GM21723 (cell line): ENCODE data around the gene TPTE.
"Not testable (repeated sequence)": the region's sequence is repeated elsewhere in the genome, so short reads cannot be mapped to it uniquely, and the experiment has no call there.

Experiments
- ATAC-seq: cut with Tn5 transposase; IDR thresholded peaks from one replicate; pipeline ENCODE4 v1.9.1; 2021; ENCODE audit warnings: mild to moderate bottlenecking, moderate library complexity; ENCODE audit not compliant: unreplicated experiment

TPTE gene

DNA sequence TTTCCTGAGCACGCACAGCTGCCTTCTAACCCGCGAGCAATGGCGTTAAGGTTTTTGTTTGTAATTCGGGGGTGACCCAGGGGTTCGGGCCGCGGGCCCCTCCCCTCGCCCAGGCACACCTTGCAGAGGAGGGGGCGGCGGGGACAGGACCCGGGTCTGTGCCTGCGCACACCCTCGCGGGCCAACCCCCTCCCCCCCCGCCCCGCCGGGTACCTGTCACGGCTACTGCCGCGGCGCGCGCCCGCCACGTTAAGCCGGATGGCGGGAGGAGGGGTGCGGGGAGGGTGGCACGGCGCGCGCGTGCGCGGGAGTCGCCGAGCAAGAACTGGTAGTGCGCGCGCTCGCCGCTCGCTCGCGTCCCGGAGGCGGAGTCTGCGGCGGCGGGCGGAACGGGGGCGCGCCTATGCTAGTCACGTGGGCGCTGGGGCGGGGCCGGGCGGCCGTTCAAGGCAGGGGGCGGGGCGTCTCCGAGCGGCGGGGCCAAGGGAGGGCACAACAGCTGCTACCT lies at the start of gene TPTE:
TPTE (plus strand) TSS at position 493 of the 508 bp plus-strand sequence. CDS start 17,141 bp downstream, outside the sequence.
- no peak for ATAC-seq

DNA sequence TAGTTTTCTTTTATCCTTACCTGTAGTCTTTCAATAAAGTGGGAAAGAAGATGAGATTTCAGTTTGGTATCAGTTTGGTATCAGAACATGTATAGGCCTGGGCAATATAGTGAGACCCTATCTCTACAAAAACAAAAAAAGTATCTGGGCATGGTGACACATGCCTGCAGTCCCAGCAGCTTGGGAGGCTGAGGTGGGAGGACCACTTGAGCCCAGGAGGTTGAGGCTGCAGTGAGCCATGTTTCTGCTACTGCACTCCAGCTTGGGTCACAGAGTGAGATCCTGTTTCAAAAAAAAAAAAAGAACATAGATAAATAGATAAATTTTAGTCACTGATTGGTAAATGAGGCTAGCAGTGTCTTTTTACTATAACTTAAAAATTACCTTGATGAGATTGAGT lies 49.4 kb upstream of the TPTE start:
- not testable (repeated sequence) for ATAC-seq

DNA sequence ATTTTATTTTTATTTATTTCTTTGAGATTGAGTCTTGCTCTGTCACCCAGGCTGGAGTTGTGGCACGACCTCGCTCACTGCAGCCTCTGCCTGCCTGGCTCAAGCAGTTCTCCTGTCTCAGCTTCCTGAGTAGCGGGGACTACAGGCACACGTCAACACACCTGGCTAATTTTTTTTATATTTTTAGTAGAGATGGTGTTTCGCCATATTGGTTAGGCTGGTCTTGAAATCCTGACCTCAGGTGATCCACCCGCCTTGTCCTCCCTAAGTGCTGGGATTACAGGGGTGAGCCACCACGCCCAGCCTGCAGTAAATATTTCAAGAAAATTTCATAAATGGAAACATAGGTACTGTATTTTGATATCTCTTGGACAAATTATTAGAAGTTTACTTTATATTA lies 43.6 kb upstream of the TPTE start:
- not testable (repeated sequence) for ATAC-seq

DNA sequence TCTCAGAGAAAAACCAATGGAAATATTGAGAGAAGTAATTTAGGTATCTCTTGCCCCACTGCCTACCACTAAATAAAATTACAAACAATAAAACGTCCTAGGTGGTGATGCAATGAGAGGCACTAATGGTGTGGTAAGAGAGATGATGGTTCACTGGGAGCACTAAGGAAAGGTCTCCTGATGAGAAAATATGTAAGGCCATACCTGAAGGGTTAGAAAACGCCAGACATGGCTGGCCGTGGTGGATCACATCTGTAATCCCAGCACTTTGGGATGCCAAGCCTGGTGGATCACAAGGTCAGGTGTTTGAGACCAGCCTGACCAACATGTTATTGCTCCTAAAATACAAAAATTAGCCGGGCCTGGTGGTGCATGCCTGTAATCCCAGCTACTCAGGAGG lies 41.5 kb upstream of the TPTE start:
- not testable (repeated sequence) for ATAC-seq

DNA sequence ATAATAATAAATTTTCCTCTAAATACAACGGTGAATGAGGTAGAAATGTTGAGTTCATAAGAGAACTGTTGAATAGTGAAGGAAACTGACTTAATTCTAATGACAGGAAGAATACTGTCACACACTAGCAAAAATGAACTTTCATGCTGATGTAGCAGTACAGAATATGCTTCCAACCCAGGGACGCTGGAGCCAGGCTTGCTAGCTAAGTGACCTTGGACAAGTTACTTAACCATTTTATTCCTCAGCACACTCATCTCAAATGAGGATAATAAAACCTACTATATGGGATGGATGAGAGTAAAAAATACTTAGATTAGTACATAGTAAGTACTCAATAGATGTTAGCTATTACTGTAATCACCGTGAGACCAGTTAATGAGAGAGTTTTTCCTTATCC lies 36.5 kb upstream of the TPTE start:
- not testable (repeated sequence) for ATAC-seq

DNA sequence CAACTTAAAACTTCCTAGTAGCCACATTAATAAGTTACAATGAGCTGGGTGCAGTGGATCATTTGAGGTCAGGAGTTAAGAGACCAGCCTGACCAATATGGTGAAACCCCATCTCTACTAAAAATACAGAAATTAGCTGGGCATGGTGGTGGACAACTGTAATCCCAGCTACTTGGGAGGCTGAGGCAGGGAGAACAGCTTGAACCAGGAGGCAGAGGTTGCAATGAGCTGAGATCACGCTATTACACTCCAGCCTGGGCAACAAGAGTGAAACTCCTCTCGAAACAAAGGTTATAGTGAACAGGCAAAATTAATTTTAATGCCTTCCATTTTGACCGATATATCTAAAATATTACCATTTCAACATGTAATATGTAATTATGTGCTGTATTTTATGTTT lies 30.9 kb upstream of the TPTE start:
- ATAC-seq, result not testable (repeated sequence)

DNA sequence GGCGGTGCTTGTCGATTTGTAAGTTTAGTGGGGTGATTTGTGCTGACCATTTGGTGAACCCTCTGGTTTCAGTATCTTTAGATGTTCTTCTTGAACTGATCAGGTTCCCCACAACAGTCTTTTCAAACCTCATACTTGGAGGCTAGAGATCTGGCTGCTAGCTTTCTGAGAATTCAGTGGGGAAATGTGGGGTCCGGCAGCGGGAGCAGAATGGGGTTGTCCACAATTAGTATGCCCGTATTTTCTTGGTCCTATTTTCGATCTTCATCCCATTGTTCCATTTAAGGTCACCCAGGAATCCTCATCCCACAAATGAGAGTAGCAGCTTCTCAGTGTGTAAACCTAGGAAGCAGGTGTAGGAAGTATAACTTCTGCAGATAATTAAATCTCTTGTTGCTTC lies 10.3 kb upstream of the TPTE start:
- no peak for ATAC-seq

DNA sequence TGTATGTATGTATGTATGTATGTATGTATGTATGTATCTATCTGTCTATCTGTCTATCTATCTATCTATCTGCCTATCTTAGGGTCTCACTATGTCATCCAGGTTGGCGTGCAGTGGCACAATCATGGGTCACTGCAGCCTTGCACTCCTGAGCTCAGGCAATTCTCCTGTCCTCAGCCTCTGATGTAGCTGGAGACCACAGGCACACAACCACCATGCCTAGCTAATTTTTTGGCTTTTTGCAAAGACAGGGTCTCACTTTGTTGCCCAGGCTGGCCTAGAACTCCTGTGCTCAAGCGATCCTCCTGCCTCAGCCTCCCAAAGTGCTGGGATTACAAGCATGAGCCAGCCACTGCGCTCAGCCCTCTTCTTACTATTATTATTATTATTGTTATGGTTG lies 4.5 kb upstream of the TPTE start:
- ATAC-seq, result not testable (repeated sequence)

DNA sequence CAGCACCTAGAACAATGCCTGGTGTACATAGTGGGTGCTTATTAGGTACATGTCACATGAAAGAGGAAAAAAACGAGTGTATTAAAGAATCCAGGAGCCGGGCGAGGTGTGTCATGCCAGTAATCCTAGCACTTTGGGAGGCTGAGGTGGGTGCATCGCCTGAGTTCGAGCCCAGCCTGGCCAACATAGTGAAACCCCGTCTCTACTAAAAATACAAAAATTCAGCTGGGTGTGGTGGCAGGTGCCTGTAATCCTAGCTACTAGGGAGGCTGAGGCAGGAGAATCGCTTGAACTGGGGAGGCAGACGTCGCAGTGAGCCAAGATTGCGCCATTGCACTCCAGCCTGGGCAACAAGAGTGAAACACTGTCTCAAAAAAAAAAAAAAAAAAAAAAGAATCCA lies 3.5 kb upstream of the TPTE start:
- ATAC-seq, result not testable (repeated sequence)

DNA sequence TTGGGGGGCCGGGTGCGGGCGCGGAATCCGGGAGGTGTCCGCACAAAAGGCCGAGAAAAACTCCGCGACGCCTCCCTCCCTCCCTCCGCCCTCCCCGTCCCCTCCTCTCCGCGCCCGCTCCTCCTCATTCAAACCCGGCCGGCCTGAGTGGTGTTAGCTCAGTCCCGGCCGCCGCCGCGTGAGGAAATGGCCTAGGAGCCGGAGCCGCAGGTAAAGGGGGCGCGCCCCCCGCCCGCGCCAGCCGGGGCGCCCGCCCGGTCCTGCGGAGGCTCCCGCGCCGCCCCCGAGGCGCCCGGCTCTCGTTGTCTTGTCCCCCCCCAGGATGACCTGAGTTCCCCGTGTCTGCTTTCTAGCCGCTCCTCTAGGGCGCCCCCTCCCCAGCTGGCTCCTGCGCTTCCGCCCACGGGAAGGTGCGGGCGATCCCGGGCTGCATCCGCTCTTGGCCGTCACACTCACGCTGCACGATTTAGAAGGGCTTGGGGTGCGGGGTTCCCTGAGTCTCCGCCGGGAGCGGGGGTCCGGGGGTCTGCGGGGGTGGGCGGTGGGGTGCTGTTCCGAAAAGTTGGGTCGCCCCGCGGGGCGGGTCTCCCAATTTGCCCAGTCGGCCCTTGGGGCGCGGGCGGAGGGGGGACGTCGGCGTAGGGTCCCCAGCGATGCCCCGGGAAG lies 585 bp downstream of the TPTE start:
- not testable (repeated sequence) for ATAC-seq

DNA sequence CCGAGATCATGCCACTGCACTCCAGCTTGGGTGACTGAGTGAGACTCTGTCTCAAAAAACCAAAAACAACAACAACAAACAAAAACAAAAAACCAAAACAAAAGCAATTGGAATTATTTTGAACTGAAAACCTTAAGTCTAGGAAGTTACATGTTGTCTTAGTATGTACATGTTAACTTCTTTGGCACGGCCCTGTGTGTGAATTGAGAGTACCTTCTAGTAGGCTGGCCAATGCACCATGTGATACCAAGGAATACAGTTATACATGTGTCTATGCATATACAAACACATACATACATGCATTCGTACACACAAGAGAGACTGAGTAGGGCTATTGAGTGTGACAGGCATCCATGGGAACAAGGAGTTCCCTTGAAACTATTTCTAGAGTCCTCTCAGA lies 18.6 kb downstream of the TPTE start:
- ATAC-seq, result no peak

DNA sequence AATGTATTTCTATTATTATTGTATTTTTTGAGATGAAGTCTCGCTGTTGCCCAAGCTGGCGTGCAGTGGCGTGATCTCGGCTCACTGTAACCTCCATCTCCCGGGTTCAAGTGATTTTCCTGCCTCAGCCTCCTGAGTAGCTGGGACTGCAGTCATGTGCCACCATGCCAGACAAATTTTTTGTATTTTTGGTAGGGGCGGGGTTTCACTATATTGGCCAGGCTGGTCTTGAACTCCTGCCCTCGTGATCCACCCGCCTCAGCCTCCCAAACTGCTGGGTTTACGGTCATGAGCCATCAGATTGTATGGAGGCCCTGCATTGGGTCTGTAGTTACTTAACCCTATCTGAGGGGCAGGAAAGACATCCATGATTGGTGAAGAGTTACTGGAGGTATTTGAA lies 23.0 kb downstream of the TPTE start:
- not testable (repeated sequence) for ATAC-seq

DNA sequence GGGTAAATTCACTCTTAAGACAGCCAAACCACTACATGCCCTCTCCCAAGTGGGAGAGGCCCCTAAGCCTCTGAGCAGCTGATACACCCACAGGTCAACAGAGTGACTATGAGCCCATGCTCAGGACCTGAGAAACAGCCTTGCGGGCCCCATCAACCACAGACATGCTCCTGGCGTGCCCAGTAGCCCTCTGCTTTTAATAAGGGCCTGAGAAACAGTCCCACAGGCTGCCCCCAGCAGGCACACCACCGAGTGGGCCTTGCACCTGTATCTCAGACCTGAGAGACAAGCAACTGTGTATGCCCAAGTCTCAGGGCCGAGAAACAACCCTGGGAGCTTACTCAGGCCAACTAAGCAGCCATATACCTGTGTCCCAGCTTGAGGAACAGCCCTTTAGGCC lies 26.5 kb downstream of the TPTE start:
- ATAC-seq, result not testable (repeated sequence)

DNA sequence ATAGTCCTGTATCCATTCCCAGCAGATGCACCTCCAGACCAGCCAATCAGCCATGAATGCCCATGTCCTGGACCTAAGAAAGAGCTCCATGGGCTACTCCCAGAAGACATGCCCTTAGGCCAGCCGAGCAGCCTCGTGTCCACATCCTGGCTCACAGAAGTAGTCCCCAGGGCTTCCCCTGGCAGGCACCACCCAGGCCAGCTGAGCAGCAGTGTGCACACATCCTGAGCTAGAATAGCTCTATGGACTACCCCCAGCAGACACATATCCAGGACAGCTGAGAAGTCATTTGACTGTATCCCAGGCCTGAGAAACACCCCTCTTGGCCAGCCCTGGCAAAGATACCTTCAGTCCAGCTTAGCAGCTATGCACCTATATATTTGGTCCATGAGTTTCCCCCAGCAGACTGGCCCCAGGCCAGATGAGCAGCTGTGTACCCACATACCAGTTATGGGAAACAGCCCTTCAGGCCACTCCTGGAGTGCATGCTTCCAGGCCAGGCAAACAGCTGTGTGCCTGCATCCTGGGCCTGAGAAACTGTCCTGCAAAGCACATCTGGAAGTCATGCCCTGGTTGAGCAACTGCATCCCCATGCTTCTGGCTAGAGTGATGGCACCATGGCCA lies 27.1 kb downstream of the TPTE start:
- ATAC-seq, result not testable (repeated sequence)

DNA sequence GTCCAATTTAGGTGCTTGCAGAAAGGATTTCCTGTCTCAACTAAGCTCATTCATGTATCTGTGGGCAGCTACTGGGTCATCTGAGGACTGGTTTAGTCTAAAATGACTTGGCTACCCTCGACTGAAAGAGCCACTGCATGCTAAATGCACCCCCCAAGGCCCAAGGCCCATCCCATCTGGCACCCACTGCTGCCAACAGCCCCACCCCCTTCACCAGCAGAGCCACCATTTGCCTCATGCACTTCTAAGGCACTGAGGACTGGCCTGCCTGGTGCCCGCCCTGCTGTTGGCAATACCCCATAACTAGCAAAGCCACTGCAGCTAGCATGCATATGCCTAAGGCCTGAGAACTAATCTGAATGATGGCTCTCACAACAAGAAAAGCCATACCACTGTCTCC lies 49.4 kb downstream of the TPTE start:
- not testable (repeated sequence) for ATAC-seq

DNA sequence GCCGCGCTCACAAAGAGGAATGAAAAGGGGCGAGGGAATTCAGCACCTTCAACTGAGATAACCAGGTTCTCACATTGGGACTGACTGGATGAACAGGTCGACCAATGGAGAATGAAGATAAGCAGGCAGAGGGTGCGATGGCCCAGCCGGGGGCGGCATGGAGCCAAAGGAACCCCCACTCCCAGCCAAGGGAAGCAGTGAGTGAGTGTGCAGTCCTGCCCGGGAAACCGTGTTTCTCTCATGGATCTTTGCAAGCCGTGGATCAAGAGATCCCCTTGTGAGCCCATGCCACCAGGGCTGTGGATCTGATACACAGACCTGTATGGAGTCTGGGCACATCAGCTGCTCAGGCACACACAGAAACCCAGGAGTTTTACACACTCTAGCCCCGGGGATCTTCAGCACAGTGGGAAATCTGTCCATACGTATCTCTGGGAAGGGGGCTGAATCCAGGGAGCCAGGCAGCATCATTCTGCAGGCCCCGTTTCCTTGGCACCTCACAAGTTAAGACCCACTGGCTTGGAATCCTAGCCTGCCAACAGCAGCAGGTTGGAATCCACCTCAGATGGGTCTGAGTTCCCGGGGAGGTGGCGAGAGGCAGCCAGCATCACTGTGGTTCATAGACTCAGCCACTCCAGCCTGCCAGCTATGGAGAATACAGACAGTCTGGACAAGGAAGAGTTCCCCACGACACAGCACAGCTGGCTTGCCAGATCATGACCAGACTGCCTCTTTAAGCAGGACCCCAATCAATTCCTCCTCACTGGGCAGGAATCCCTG lies 53.3 kb downstream of the TPTE start:
- ATAC-seq, result not testable (repeated sequence)

DNA sequence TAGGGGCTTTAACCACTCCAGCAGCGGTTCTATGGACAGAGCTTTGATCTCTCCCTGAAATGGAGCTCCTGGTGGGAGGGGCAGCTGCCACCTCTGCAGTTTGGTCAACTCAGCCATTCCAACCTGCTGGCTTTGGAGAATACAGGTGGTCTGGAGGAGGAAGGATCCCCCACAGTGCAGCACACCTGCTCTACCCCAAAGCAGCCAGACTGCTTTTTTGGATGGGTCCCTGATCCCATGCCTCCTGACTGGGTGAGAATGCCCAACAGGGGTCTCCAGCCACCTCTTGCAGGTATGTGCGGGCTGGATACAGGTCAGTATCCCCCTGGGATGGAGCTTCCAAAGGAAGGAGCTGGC lies 53.9 kb downstream of the TPTE start:
- ATAC-seq, result no peak

DNA sequence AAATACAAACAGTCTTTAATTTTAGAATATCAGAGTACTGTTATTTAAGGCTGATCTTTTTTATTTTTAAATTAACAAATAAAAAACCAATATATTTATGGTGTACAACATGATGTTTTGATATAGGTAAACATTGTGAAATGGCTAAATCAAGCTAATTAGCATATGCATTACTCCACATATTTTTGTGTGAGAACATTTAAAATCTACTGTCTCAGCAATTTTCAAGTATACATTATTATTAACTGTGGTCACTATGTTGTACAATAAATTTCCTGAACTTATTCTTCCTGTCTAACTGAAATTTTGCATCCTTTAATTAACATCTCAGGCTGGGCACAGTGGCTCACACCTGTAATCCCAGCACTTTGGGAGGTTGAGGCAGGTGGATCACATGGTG lies 57.5 kb downstream of the TPTE start:
- not testable (repeated sequence) for ATAC-seq

DNA sequence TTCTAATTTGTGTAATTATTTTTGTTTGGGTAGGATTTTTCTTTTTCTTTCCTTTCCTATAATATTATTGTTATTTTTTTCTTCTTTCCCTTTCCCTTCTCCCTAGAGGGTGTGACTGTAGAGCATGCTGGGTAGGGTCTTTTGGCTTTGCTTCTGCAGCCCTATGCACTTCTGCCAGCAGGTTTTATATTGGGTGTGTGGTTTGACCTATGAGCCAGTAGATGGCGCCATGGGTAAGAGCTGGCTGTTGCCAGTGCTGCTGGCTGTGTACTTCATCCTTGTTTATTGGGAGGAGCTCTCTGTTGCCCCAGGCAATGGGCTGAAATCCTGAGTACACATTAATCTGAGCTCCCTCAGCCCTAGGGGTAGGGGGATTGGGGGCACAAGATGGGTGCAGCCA lies 67.7 kb downstream of the TPTE start:
- not testable (repeated sequence) for ATAC-seq

DNA sequence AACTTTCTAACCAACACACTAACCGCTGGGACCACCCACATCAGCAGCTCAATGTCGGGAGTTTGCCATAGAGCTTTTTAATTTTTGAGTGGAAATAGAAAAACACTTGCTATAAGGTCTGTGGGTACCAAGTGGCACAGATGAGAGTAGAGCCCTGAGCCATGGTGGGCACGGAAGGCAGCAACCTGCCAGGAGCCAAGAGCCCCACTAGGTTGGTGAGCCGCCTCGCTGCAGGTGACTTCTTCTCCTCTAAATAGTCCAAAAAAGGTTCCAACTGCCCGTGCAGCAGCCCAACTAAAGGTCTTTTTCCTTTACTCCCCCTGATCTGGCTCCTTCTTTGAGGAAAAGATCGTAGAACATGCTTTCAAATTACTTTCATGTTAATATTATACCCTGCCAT lies 85.7 kb downstream of the TPTE start:
- not testable (repeated sequence) for ATAC-seq

DNA sequence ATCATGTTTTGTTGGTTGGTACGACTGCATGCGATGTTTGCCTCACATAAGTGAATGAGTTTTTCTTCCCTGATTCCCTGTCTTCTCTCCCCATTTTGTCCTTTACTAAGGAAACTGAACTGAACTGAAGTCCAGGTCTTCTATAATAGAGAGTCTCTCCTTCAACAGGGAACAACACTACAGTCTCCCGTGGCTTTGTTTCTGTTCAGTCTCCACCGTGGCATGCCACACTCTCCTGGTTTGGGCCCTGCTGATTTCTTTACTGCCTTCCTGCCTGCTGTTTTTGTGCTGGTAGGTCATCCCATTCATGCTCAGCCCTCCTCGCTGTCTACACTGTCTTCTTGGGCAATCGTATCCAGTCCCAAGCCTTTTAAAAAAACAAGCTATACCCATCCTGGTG lies 92.9 kb downstream of the TPTE start:
- not testable (repeated sequence) for ATAC-seq

DNA sequence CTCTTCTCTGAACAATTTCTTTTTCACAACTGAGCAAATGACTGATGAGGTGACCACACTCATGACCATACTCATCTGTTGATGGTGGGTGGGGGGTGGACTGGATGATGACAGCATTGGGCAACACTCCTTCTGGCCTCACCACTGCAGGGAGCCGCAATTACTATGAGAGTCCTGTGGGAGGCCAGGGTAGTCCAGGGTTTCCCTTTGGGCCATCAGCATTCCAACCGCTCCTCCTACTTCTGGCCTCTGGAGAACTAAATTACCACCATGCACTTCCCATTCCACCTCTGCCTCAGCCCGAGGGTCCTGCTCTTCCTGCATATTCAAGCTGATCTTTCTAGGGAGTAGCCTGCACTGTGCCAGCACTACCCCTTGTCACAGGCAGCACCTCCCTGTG lies 94.7 kb downstream of the TPTE start:
- not testable (repeated sequence) for ATAC-seq
